Astrocyte of the cerebellum (primary cell): ENCODE data around the gene FOXJ3.
A peak's percentile ranks its signal among the peaks of the same experiment; 100 is the strongest.

Experiments used
- DNase-seq: peaks from one replicate; pipeline ENCODE4 v3.0.0-alpha.2; 2011; ENCODE audit warnings: low read depth
- H3K4me3 ChIP-seq: 2 replicates; pipeline ENCODE4 v1.5.1; 2011; ENCODE audit warnings: mild to moderate bottlenecking, low read depth, low read length, moderate library complexity
- CTCF ChIP-seq: IDR thresholded peaks from 2 replicates; pipeline ENCODE4 v1.5.1; 2012; ENCODE audit warnings: low read length, low read depth, moderate library complexity, mild to moderate bottlenecking; ENCODE audit errors: missing control alignments
- in situ Hi-C: cut with HindIII; loops from 2 replicates; pipeline ENCODE4 v1.10.0; 2017; ENCODE audit warnings: low sequenced_read_pairs

The FOXJ3 gene

GRCh38 chr1:42258218-42258617, 76.8 kb downstream of the FOXJ3 start:
- in situ Hi-C loops, result no loop called here
- no peak for DNase-seq
- H3K4me3 ChIP-seq, result no peak overlapping the region
- no peak for TF ChIP-seq CTCF

- no peak for TF ChIP-seq CTCF
- H3K4me3 ChIP-seq, result no peak overlapping the region
- in situ Hi-C loops, result no loop called here
- DNase-seq, result no peak
Measured at GRCh38 chr1:42251042-42251441, 84.0 kb downstream of the FOXJ3 start.

GRCh38 chr1:42250164-42250563, 84.9 kb downstream of the FOXJ3 start:
- H3K4me3 ChIP-seq, result no peak overlapping the region
- in situ Hi-C loops, result no loop called here
- no peak for TF ChIP-seq CTCF
- DNase-seq, result no peak

- peak; percentile 32 for DNase-seq
- in situ Hi-C loops, result no loop called here
- TF ChIP-seq CTCF, result no peak
- no peak overlapping the region for H3K4me3 ChIP-seq
Measured at GRCh38 chr1:42240966-42241755, 93.9 kb downstream of the FOXJ3 start.

- in situ Hi-C loops, result no loop called here
- DNase-seq, result no peak
- H3K4me3 ChIP-seq, result no peak overlapping the region
- no peak for TF ChIP-seq CTCF
Measured at GRCh38 chr1:42239555-42239954, 95.5 kb downstream of the FOXJ3 start.

- H3K4me3 ChIP-seq, result no peak overlapping the region
- TF ChIP-seq CTCF, result no peak
- in situ Hi-C loops, result no loop called here
- DNase-seq, result no peak
Measured at GRCh38 chr1:42239041-42239440, 96.0 kb downstream of the FOXJ3 start.
